Vagina (tissue), 2 donors: ENCODE measurements around the gene TBC1D16. TPM values are rescaled to one million over a fixed set of nuclear protein-coding genes. Genes with fewer than 3 reads are reported as not detected.

Source experiments
- DNase-seq, 2 donors: peaks; one replicate each; pipeline ENCODE4 v3.0.0-alpha.2; 2017; ENCODE audit errors: extremely low spot score in 2 of 2
- H3K27ac ChIP-seq: fragments of 200-600 bp; sonication (generic); one replicate; pipeline ENCODE4 v1.5.1; 2019
- H3K27me3 ChIP-seq: fragments of 200-600 bp; sonication (generic); one replicate; pipeline ENCODE4 v1.5.1; 2019
- H3K36me3 ChIP-seq, 2 donors: fragments of 200-600 bp; sonication (generic); one replicate each; pipeline ENCODE4 v1.5.1; 2017 to 2019
- H3K4me1 ChIP-seq: fragments of 200-600 bp; sonication (generic); one replicate; pipeline ENCODE4 v1.5.1; 2019
- H3K4me3 ChIP-seq, 2 donors: fragments of 200-600 bp; sonication (generic); 1 replicate in 1 of 2; 2 replicates in 1 of 2; pipeline ENCODE4 v1.5.1; 2016 to 2019
- H3K9me3 ChIP-seq: fragments of 200-600 bp; sonication (generic); one replicate; pipeline ENCODE4 v1.5.1; 2019
- CTCF ChIP-seq, 3 experiments: fragments of 450-650 bp in 2 of 3; fragments of 200-600 bp in 1 of 3; sonication (generic) in 1 of 3; IDR thresholded peaks; one replicate each; pipeline ENCODE4 v1.5.1; 2017 to 2019; ENCODE audit warnings: antibody characterized with exemption in 3 of 3, mild to moderate bottlenecking in 2 of 3, moderate library complexity in 2 of 3
- POLR2A ChIP-seq, 2 donors: fragments of 450-650 bp; IDR thresholded peaks; one replicate each; pipeline ENCODE4 v1.6.1; 2017; ENCODE audit warnings: antibody characterized with exemption in 2 of 2, mild to moderate bottlenecking in 2 of 2, moderate library complexity in 2 of 2
- POLR2AphosphoS5 ChIP-seq, 2 donors: sonication (generic); formaldehyde crosslinking; IDR thresholded peaks; one replicate each; pipeline ENCODE4 v1.9.0; 2017; ENCODE audit warnings: antibody characterized with exemption in 2 of 2, mild to moderate bottlenecking in 2 of 2, low read depth in 1 of 2; ENCODE audit not compliant: insufficient read depth in 1 of 2
- intact Hi-C: fragments of 100-400 bp; cut with DNase I; formaldehyde crosslinking; loops from one replicate; pipeline ENCODE4 v1.15.1; 2023
- total RNA-seq: library from RNA; depleted of rRNA; stranded (reverse); fragments of >200 nt; gene quantifications from one replicate; pipeline ENCODE4 v1.2.3, GENCODE V29; 2016

The TBC1D16 gene
- total RNA-seq, 1 donor from 2014 or later: 18.2 TPM

- Histone ChIP-seq H3K4me3 (no peak overlapping the region), H3K4me1 (peaks cover 15% of the 10 kb centered on the region), H3K27me3 (no peaks in the 10 kb centered on the region), H3K9me3 (no peaks in the 10 kb centered on the region), H3K27ac (no peak overlapping the region), H3K36me3 (peaks cover 0 to 12% of the 10 kb centered on the region in 2 donors)
- TF ChIP-seq CTCF (IDR thresholded peaks at IDR 0.05) (no peak), POLR2A (IDR thresholded peaks at IDR 0.05) (no peak), POLR2AphosphoS5 (IDR thresholded peaks at IDR 0.05; ENCODE audit: insufficient read depth in 1 of 2, low read depth in 1 of 2) (no peak)
- no peak for DNase-seq
- intact Hi-C loops: no loop called here
Observed at GRCh38 chr17:79943347-79944241, 92.1 kb downstream of the TBC1D16 start.

DNA sequence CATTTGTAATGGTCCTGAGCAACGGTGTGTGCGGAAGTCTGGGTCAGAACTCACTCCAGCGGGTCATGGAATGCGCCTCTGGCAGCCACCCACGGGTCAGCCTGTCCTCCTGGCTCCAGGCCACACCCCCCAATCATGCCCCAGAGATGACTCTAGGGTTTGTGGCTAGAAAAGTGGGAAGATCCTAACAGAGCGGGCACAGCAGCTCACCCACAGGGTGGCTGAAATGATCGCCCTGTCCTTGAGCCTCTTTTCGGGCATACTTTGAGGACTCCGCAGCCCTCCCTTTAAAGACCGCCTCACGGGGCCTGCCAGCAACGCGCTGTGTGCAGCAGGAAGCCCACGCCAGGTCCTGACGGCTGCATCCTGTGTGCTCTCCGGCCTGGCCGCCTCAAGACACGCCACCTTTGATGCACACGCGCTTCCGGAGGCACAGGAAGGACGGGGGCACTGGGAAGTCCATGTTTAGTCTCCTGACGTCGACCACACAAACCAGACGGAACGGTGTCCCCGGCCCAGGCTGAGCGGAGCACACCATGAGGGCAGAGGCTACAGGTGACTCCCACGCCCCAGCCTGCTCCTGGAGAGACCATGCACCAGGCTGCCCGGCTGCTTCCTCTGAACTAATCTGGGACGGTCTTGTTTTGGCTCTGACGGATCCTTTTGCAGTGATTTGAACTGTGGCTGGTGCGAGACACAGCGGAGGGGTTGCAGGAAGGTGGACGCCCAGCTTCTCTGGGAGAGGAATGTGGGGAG is 92.9 kb downstream of the TBC1D16 start:
- no peak for DNase-seq
- Histone ChIP-seq H3K27me3 (no peaks in the 10 kb centered on the region), H3K36me3 (peaks cover 0 to 12% of the 10 kb centered on the region in 2 donors), H3K9me3 (no peaks in the 10 kb centered on the region), H3K4me3 (no peak overlapping the region), H3K27ac (no peak overlapping the region), H3K4me1 (peaks cover 21% of the 10 kb centered on the region)
- intact Hi-C loops: no loop called here
- TF ChIP-seq POLR2AphosphoS5 (IDR thresholded peaks at IDR 0.05; ENCODE audit: insufficient read depth in 1 of 2, low read depth in 1 of 2) (peak in 1 of 2 donors; percentile 69), CTCF (IDR thresholded peaks at IDR 0.05) (no peak)

DNA sequence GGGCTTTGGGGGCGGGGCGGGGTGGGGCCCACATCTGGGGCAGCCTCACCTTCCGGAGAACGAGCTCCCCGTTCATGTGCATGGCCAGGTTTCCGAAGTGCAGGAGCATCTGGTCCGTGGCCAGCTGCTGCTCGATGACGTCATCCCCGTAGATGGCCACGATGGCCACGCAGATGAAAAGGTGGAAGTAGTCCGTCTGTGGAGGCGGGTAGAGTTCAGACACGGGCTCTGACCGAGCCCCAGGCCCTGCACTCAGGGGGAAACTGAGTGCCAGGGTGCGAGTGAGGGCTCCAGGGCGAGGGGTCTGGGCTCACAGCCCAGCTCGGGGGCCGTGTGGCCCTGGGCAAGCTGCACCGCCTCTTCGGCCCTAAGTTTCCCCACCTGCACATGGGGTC is 93.7 kb downstream of the TBC1D16 start:
- no peak for TF ChIP-seq POLR2AphosphoS5 (IDR thresholded peaks at IDR 0.05; ENCODE audit: insufficient read depth in 1 of 2, low read depth in 1 of 2)
- no peak for TF ChIP-seq CTCF (IDR thresholded peaks at IDR 0.05)
- TF ChIP-seq POLR2A (IDR thresholded peaks at IDR 0.05): no peak
- intact Hi-C loops: no loop called here
- H3K9me3 ChIP-seq: no peaks in the 10 kb centered on the region
- H3K36me3 ChIP-seq: peaks cover 0 to 12% of the 10 kb centered on the region in 2 donors
- H3K4me3 ChIP-seq: no peak overlapping the region
- H3K27me3 ChIP-seq: no peaks in the 10 kb centered on the region
- DNase-seq: no peak
- H3K27ac ChIP-seq: no peak overlapping the region
- H3K4me1 ChIP-seq: peaks cover 29% of the 10 kb centered on the region

DNA sequence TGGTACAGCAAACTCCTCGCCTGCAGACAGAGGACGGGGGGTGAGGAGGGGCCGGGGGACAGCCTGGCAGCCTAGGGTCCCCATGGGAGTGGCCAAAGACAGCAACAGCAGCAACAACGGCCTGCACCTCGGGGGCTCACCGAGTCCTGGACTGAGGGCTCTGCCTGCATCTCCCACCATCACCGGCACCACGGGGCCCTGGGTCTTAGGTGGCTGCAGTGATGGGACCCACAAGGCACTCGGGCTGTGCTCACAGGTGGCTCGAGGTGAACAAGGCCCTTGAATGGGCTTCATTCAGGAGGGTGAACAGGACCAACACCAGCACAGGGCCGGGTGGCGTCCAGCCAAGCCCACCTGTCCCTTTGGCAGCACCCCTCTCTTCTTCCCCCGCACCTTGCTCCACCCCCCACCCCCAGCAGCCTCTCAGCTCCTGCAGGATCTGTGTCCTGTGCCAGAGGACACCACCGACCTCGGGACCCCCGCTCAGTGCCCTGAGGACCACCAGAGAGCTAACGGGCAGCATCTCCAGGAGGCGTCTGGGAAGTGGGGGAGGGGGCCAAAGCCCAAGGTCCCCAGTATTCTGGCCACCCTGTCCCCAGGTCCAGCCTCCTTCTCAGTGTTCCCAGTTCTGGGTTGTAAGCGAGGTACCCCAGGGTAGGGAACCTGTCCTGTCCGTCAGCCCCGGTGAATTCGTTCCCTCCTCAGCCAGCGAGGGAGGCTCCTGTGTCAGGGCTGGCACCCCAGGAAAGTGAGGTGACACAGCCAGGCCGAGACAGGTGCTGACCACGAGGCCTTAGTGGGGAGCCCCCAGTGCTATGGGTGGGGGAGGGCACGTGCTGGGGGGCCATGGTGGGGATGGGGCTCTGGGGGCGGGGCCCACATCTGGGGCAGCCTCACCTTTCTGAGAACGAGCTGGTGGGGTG is 94.3 kb downstream of the TBC1D16 start:
- Histone ChIP-seq H3K4me1 (peaks cover 29% of the 10 kb centered on the region), H3K36me3 (peaks cover 0 to 12% of the 10 kb centered on the region in 2 donors), H3K27me3 (no peaks in the 10 kb centered on the region), H3K4me3 (no peak overlapping the region), H3K9me3 (no peaks in the 10 kb centered on the region), H3K27ac (no peak overlapping the region)
- TF ChIP-seq CTCF (IDR thresholded peaks at IDR 0.05): no peak
- no peak for TF ChIP-seq POLR2A (IDR thresholded peaks at IDR 0.05)
- TF ChIP-seq POLR2AphosphoS5 (IDR thresholded peaks at IDR 0.05; ENCODE audit: insufficient read depth in 1 of 2, low read depth in 1 of 2): no peak
- no peak for DNase-seq
- intact Hi-C loops: no loop called here
